IPS-15b (cell line): ENCODE results near the gene KMT2C.
"Not testable (repeated sequence)": the region's sequence is repeated elsewhere in the genome, so short reads cannot be mapped to it uniquely, and the experiment has no call there.

ENCODE experiments used
- H3K27me3 ChIP-seq: one replicate; pipeline ENCODE4 v1.6.1; 2013; ENCODE audit warnings: low read length; ENCODE audit not compliant: control insufficient read depth, insufficient read depth
- H3K36me3 ChIP-seq: one replicate; pipeline ENCODE4 v1.6.1; 2013; ENCODE audit warnings: low read length; ENCODE audit not compliant: control insufficient read depth, insufficient read depth
- H3K4me1 ChIP-seq: one replicate; pipeline ENCODE4 v1.6.1; 2013; ENCODE audit warnings: mild to moderate bottlenecking, low read length; ENCODE audit not compliant: control insufficient read depth, insufficient read depth
- H3K4me3 ChIP-seq: one replicate; pipeline ENCODE4 v1.5.1; 2013; ENCODE audit warnings: low read depth, low read length
- H3K9ac ChIP-seq: one replicate; pipeline ENCODE4 v1.6.1; 2013; ENCODE audit warnings: low read depth, mild to moderate bottlenecking, low read length
- H3K9me3 ChIP-seq: one replicate; pipeline ENCODE4 v1.6.1; 2013; ENCODE audit warnings: mild to moderate bottlenecking, low read length; ENCODE audit not compliant: control insufficient read depth, insufficient read depth

KMT2C gene

DNA sequence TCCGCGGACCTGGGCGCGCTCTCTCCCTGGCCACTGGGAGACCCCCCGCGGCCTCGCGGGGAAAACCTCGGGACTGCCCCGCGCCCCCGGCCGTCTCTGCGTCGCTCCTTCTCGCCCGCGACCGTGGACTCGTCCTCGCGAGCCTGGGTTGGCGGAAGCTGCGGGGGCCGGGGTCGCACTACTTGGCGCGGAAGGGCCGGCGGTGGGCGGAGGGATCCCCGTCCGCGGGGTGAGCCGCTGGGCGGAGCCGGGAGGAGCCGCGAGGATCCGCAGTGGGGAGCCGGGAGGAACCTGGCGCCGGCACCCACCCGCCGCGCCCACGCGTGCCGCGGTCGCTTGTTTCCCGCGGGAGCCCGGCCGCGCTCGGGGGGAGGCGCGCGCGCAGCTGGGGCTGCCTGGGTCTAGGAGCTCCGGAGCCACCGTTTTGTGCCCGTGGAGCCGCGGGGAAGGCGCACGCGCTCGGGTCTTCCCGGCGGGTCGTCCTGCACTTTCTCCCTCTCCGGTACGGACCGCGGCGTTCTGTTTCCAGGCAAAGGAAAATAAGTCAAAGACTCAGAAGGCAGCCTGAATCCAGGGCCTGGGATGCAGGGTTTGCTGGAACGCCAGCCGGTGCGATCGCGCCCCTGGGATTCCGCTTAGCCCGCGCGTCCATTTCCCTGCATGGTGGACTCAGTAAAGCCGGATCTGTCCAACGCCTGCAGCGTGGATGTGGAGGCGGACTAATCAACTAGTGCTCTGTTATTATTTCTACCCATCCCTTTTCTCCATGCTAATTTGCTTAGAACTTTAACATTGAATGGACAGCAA, 28.7 kb upstream of the KMT2C start:
- H3K4me1 ChIP-seq = peaks cover 8% of the 10 kb centered on the region
- H3K4me3 ChIP-seq = peak overlapping the region; percentile 79
- H3K36me3 ChIP-seq = no peaks in the 10 kb centered on the region
- no peak overlapping the region for H3K9ac ChIP-seq
- H3K9me3 ChIP-seq = no peaks in the 10 kb centered on the region
- no peaks in the 10 kb centered on the region for H3K27me3 ChIP-seq

DNA sequence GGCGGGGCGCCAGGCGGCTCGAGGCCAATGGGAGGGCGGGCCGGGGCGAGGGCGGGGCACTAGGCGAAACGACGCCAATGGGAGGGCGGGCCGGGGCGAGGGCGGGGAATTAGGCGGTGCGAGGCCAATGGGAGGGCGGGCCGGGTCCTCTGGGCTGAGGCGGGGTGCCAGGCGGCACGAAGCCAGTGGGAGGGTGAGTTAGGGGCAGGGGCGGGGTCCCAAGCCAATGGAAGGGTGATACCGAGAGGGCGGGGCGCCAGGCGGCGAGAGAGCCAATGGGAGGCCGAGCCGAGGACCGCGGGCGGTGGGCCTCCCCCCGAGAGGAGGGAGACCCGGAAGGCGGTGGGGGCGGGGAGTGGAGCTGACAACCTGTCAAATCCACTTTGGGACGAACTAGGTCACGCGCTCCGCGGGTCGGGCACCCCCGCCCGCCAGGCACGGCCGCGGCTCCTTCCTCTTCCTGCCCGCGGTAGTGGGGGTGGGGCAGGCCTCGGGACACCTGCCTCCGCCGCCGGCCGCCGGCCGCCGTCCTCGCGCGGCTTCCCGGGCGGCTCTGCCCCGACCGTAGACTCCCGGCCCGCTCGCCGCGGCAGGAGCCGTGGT, 28.0 kb upstream of the KMT2C start:
- Histone ChIP-seq H3K27me3 (no peaks in the 10 kb centered on the region), H3K4me3 (peak overlapping the region; percentile 79), H3K9ac (no peak overlapping the region), H3K4me1 (peaks cover 10% of the 10 kb centered on the region), H3K36me3 (no peaks in the 10 kb centered on the region), H3K9me3 (no peaks in the 10 kb centered on the region)

DNA sequence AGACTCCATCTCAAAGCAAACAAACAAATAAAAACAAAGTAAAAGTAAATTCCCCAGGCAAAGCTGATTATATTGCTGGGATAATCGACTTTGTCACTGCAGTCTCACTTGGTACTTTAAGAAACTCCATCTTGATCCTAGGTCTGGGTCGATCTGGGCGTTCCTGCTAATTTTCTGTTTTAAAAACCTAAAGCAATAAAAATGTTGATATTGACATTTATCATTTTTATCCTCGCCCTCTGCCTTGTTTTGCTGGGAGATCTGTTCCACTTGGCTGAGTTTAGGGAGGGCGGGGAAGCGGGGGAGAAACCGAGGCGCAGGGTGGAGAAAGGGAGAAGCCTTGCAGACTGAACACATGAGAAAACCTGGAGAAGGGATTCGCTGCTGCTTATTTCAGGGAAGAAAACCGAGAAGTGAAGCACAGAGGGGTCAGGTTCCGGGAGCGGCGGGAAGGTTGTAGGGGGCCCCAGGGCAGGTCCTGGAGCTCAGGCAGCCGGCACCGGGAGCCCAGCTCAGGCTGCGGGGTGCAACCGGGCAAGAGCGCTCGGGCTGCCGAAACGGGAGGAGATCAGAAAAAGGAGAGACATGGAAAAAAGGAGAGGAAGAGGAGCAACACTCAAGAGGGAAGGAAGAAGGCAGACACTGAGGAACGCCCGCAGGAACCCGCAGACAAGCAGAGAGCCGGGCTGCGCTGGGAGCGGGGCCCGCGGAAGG, 27.3 kb upstream of the KMT2C start:
- Histone ChIP-seq H3K4me3 (peak overlapping the region; percentile 58), H3K9me3 (no peaks in the 10 kb centered on the region), H3K4me1 (peaks cover 10% of the 10 kb centered on the region), H3K9ac (peak overlapping the region; percentile 8), H3K36me3 (no peaks in the 10 kb centered on the region), H3K27me3 (no peaks in the 10 kb centered on the region)

DNA sequence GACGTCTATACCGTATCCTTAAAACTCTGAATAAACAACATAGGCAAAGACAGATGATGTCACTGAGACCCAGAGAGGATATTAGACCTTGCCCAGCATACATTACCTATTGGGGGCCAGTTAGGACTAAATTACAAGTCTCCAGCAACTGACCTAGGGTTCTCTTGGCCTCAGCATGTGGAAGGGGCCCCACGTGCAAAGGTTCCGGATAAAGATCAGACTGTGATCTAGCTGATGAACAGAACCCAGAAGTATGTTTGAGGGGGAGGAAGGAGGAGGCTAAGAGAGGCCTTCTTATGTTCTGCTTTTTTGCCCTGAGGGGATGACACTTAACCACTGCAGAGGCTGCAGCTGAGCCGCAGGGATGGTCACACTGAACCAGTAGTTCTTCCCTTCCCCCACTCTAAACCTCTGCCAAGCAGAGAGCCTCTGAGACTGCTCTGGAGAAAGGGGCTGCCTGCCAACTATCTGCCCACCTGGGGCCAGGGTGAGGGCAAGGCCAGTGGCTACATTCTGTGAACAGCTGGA, 24.0 kb upstream of the KMT2C start:
- Histone ChIP-seq H3K9ac (no peak overlapping the region), H3K27me3 (no peaks in the 10 kb centered on the region), H3K9me3 (no peaks in the 10 kb centered on the region), H3K4me1 (peaks cover 7% of the 10 kb centered on the region), H3K36me3 (no peaks in the 10 kb centered on the region), H3K4me3 (no peak overlapping the region)

DNA sequence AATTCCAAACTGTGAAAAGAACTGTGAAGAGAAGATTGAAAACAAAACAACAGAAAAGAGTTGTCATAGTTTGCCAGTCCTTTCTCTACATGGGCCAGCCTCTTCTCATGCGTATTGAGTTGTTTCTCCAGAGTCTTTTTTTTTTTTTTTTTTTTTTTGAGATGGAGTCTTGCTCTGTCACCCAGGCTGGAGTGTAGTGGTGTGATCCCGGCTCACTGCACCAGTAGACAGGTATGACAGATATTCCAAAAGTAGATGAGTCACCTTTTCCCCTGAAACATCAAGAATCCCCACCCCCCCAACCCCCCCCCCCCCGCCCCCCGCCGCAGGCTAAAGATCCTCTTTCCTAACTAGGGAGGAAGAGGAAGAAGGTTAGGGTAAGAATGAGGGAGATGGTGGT, 15.6 kb upstream of the KMT2C start:
- Histone ChIP-seq H3K9me3 (no peaks in the 10 kb centered on the region), H3K27me3 (no peaks in the 10 kb centered on the region), H3K36me3 (no peaks in the 10 kb centered on the region), H3K4me1 (peaks cover 3% of the 10 kb centered on the region), H3K4me3 (no peak overlapping the region), H3K9ac (no peak overlapping the region)

DNA sequence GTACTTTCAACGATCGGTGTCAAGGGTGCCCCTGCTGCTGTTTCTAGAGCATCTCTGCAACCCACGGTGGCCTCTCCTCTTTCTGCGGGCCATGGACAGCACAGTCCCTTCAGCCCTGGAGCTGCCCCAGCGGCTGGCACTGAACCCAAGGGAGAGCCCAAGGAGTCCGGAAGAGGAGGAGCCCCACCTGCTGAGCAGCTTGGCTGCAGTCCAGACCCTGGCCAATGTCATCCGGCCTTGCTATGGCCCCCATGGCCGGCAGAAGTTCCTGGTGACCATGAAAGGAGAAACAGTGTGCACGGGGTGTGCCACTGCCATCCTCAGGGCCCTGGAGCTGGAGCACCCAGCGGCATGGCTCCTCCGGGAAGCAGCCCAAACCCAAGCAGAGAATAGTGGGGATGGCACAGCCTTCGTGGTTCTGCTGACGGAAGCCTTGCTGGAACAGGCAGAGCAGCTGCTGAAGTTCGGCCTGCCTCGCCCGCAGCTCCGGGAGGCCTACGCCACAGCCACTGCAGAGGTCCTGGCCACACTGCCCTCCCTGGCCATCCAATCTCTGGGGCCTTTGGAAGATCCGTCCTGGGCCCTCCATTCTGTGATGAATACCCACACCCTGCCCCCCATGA, 9.7 kb upstream of the KMT2C start:
- H3K36me3 ChIP-seq, H3K27me3 ChIP-seq, H3K4me3 ChIP-seq, H3K4me1 ChIP-seq, H3K9ac ChIP-seq, H3K9me3 ChIP-seq: not testable (repeated sequence)

DNA sequence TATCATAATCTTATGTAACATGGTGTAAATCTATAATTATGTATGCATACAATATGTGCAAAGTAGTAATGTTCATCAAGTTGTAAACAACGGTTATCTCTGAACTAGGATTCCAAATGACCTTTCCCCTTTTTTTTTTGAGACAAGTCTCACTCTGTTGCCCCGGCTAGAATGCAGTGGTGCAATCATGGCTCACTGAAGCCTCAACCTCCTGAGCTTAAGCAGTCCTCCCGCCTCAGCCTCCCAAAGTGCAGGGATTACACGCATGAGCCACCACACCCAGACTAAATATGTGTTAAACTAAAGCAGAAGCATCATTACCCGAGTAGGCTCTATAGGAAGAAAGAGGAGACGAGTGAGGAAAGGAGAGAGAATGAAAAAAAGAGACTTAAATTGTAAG, 7.8 kb upstream of the KMT2C start:
- Histone ChIP-seq H3K4me3 (no peak overlapping the region), H3K9me3 (no peaks in the 10 kb centered on the region), H3K27me3 (no peaks in the 10 kb centered on the region), H3K4me1 (no peaks in the 10 kb centered on the region), H3K36me3 (no peaks in the 10 kb centered on the region), H3K9ac (no peak overlapping the region)

DNA sequence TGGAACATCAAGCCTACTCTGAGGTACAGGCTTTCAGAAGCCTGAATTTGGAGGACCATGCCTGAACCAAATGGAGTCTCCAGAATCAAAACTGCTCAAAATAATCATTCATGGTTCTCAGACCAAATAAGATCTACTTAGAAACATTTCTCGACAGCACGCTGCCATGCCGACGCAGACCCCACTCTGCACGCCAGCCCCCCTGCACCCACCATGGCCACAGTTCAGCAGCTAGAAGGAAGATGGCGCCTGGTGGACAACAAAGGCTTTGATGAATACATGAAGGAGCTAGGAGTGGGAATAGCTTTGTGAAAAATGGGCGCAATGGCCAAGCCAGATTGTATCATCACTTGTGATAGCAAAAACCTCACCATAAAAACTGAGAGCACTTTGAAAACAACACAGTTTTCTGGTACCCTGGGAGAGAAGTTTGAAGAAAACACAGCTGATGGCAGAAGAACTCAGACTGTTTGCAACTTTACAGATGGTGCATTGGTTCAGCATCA, 6.6 kb upstream of the KMT2C start:
- no peaks in the 10 kb centered on the region for H3K36me3 ChIP-seq
- no peaks in the 10 kb centered on the region for H3K9me3 ChIP-seq
- no peak overlapping the region for H3K9ac ChIP-seq
- peaks cover 5% of the 10 kb centered on the region for H3K27me3 ChIP-seq
- H3K4me1 ChIP-seq = peaks cover 2% of the 10 kb centered on the region
- H3K4me3 ChIP-seq = no peak overlapping the region

DNA sequence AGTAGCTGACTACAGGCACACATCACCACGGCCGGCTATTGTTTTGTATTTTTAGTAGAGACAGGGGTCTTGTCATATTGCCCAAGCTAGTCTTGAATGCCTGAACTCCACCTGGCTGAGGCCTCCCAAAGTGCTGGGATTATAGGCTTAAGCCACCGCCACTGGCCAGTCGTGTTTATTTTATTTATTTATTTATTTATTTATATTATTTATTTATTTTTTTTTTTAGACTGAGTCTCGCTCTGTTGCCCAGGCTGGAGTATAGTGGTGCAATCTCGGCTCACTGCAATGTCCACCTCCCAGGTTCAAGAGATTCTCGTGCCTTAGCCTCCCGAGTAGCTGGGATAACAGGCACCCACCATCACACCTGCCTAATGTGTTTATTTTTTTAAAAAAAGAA, 6.0 kb upstream of the KMT2C start:
- not testable (repeated sequence) for H3K4me1 ChIP-seq, H3K9ac ChIP-seq, H3K27me3 ChIP-seq, H3K36me3 ChIP-seq, H3K9me3 ChIP-seq, H3K4me3 ChIP-seq

DNA sequence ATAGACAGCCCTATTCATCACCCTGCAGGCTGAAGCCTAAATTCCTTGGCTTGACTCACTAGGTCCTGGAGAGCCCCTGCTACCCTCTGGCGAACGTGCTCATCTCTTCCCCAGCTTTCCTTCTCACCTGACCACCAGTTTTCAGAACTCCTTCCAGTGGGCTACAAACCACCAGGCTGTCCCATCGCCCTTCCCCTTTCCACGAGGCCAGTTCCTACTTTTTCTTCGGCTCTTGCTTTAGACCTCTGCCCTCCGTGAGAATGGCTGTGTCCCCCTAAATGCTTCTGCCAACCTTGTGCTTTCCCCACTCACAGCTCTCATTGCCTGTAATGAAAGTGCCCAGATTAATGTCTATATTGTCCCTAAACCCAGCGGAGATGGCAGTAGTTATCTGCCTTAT, 5.4 kb upstream of the KMT2C start:
- H3K27me3 ChIP-seq, H3K36me3 ChIP-seq, H3K4me1 ChIP-seq: not testable (repeated sequence)

DNA sequence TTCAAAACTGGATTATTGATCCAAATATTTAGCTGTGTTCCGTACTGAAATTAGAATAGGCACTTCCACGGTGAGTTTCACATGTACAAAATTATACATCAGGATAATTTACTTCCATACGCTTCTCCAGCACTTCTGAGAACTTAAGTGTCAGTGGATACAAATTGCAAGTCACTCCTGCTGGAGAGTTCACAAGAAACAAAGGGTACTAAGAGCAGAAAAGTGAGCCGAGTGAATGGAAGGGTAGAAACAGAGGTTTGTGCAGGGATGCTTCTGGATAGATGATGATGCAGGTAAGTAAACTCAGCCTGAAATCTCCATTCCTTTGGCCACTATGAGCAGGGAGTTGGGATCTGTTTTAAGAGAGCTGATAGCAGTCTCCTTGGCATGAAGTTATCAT, 2.2 kb upstream of the KMT2C start:
- H3K27me3 ChIP-seq, H3K36me3 ChIP-seq, H3K9me3 ChIP-seq, H3K4me1 ChIP-seq, H3K9ac ChIP-seq, H3K4me3 ChIP-seq: not testable (repeated sequence)

More for the DNA sequence above, 5.4 kb upstream of the KMT2C start:
- H3K4me3 ChIP-seq, H3K9ac ChIP-seq, H3K9me3 ChIP-seq: not testable (repeated sequence)
